ENCODE measurements around the gene SREBF2. TPM values are rescaled to one million over a fixed set of nuclear protein-coding genes. Genes with fewer than 3 reads are reported as not detected.

Gene SREBF2
- total RNA-seq, 6 donors from 2014 or later = 124 to 175 (median 145) TPM

DNA sequence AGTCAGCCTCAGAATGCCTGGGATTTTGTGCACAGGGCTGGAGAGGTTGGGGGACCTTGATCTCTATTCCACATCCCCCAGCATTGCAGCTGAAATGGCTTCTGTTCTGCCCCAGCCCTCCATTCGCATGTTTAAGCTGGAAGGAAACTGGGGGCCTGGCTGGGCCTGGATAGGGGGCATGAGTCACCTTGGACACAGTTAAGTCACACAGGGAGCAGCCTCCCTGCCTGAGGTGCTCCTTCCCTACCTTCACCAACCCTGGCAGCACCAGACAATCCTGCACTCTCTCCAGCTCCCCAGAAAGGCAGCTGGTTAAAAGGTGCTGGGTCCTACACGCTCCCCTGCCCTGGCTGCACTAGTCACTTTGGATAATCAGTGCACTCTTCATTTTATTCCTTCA lies 119.8 kb downstream of the SREBF2 start:
- WGBS, 2 donors = 90 to 100% methylated on average over 1 to 2 of the region's 2 CpGs
- no peak overlapping the region for H3K27ac ChIP-seq
- H3K9me3 ChIP-seq = no peaks in the 10 kb centered on the region
- ATAC-seq (ENCODE audit: low FRiP score in 2 of 2) (no peak), DNase-seq (no peak)
- no peaks in the 10 kb centered on the region for H3K36me3 ChIP-seq
- TF ChIP-seq POLR2A (IDR thresholded peaks at IDR 0.05) (no peak), POLR2AphosphoS5 (IDR thresholded peaks at IDR 0.05) (no peak), EP300 (IDR thresholded peaks at IDR 0.05) (no peak)
- TF ChIP-seq, protein P1, sequence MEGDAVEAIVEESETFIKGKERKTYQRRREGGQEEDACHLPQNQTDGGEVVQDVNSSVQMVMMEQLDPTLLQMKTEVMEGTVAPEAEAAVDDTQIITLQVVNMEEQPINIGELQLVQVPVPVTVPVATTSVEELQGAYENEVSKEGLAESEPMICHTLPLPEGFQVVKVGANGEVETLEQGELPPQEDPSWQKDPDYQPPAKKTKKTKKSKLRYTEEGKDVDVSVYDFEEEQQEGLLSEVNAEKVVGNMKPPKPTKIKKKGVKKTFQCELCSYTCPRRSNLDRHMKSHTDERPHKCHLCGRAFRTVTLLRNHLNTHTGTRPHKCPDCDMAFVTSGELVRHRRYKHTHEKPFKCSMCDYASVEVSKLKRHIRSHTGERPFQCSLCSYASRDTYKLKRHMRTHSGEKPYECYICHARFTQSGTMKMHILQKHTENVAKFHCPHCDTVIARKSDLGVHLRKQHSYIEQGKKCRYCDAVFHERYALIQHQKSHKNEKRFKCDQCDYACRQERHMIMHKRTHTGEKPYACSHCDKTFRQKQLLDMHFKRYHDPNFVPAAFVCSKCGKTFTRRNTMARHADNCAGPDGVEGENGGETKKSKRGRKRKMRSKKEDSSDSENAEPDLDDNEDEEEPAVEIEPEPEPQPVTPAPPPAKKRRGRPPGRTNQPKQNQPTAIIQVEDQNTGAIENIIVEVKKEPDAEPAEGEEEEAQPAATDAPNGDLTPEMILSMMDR (IDR thresholded peaks at IDR 0.05) = no peak
- no peak overlapping the region for H3K4me3 ChIP-seq
- H3K4me1 ChIP-seq = peaks cover 3 to 5% (median 4%) of the 10 kb centered on the region in 4 donors
- H3K27me3 ChIP-seq = no peaks in the 10 kb centered on the region

Small RNA genes within 50 kb of the gene (small RNA-seq; reads per million reads assigned to genes)
- 0.65 to 11.9 (median 3.7) reads per million in 4 donors for gene MIR33A

Other genes with a start within 250 kb of the SREBF2 start
- gene PMM1, start 243.3 kb upstream of the SREBF2 start, total RNA-seq = 100 to 1,000 TPM in 4 of 6 donors, 10 to 100 TPM in 2; 42.1 to 226 (median 105) TPM
- gene DESI1, start 212.1 kb upstream of the SREBF2 start, total RNA-seq = 10 to 100 TPM; 28.2 to 41.5 (median 31.1) TPM
- gene XRCC6, start 211.8 kb upstream of the SREBF2 start, total RNA-seq = 100 to 1,000 TPM in 5 of 6 donors, 10 to 100 TPM in 1; 83.8 to 209 (median 167) TPM
- 100 to 1,000 TPM in 3 of 6 donors, 10 to 100 TPM in 3; 40.9 to 124 (median 92.0) TPM for gene SNU13, start 144.2 kb upstream of the SREBF2 start, total RNA-seq
- 10 to 100 TPM in 2 of 6 donors, 1 to 10 TPM in 3, under 1 TPM in 1; 0.89 to 20.7 (median 5.7) TPM for gene MEI1, start 133.6 kb upstream of the SREBF2 start, total RNA-seq
- 10 to 100 TPM in 2 of 6 donors, 1 to 10 TPM in 4; 5.5 to 12.6 (median 8.8) TPM for gene CCDC134, start 32.4 kb upstream of the SREBF2 start, total RNA-seq
- under 1 TPM in 1 of 6 donors, not detected in 5; 0.17 TPM for gene SHISA8, start 82.0 kb downstream of the SREBF2 start, total RNA-seq
- 1 to 10 TPM in 1 of 6 donors, under 1 TPM in 5; 0.30 to 2.1 (median 0.78) TPM for gene TNFRSF13C, start 93.7 kb downstream of the SREBF2 start, total RNA-seq
- gene CENPM, start 114.0 kb downstream of the SREBF2 start, total RNA-seq = 1 to 10 TPM in 5 of 6 donors, not detected in 1; 1.9 to 9.9 (median 7.3) TPM
- gene SEPTIN3, start 136.3 kb downstream of the SREBF2 start, total RNA-seq = 1 to 10 TPM in 5 of 6 donors, under 1 TPM in 1; 0.79 to 1.6 (median 1.3) TPM
- 1 to 10 TPM in 4 of 6 donors, under 1 TPM in 2; 0.74 to 6.8 (median 2.0) TPM for gene WBP2NL, start 165.7 kb downstream of the SREBF2 start, total RNA-seq
- 10 to 100 TPM; 25.5 to 42.3 (median 34.4) TPM for gene NAGA, start 237.7 kb downstream of the SREBF2 start, total RNA-seq
- gene PHETA2, start 241.1 kb downstream of the SREBF2 start, total RNA-seq = 10 to 100 TPM in 5 of 6 donors, 1 to 10 TPM in 1; 7.3 to 18.5 (median 13.6) TPM
- 100 to 1,000 TPM in 1 of 6 donors, 10 to 100 TPM in 5; 11.2 to 135 (median 27.2) TPM for gene SMDT1, start 246.6 kb downstream of the SREBF2 start, total RNA-seq

Measured in upper lobe of left lung (tissue), 6 donors.